HL-60 (cell line): ENCODE results near the gene NUCKS1.

Experiments
- DNase-seq, 2 experiments: peaks; one replicate each; pipeline ENCODE4 v3.0.0-alpha.2; 2010 to 2020; ENCODE audit warnings: low read depth in 1 of 2, low spot score in 1 of 2
- H3K27ac ChIP-seq: fragments of 250-450 bp; sonication (Bioruptor Pico); replicated peaks from 2 replicates; pipeline ENCODE4 v1.5.1; 2020; ENCODE audit warnings: mild to moderate bottlenecking, moderate library complexity
- H3K27me3 ChIP-seq: fragments of 250-450 bp; sonication (Bioruptor Pico); 2 replicates; pipeline ENCODE4 v1.5.1; 2021; ENCODE audit warnings: mild to moderate bottlenecking, moderate library complexity; ENCODE audit not compliant: insufficient read depth, poor library complexity, severe bottlenecking
- H3K4me3 ChIP-seq: replicated peaks from 2 replicates; pipeline ENCODE4 v1.5.1; 2011; ENCODE audit warnings: mild to moderate bottlenecking, control low read depth, low read length; ENCODE audit not compliant: insufficient read depth
- GABPA ChIP-seq: IDR thresholded peaks from 2 replicates; pipeline ENCODE4 v1.6.1; 2012; ENCODE audit warnings: low read depth
- POLR2AphosphoS5 ChIP-seq: IDR thresholded peaks from 2 replicates; pipeline ENCODE4 v1.6.1; 2012; ENCODE audit warnings: low read depth
- REST ChIP-seq: IDR thresholded peaks from 2 replicates; pipeline ENCODE4 v1.6.1; 2012; ENCODE audit warnings: low read depth; ENCODE audit not compliant: insufficient replicate concordance
- SPI1 ChIP-seq: IDR thresholded peaks from 2 replicates; pipeline ENCODE4 v1.6.1; 2012; ENCODE audit warnings: low read depth, mild to moderate bottlenecking, borderline replicate concordance
- TF ChIP-seq, protein P1 (sequence below): IDR thresholded peaks from one replicate; pipeline ENCODE4 v1.5.1; 2011; ENCODE audit warnings: low read length, control low read depth, inconsistent platforms; ENCODE audit not compliant: insufficient read depth

NUCKS1 gene

DNA sequence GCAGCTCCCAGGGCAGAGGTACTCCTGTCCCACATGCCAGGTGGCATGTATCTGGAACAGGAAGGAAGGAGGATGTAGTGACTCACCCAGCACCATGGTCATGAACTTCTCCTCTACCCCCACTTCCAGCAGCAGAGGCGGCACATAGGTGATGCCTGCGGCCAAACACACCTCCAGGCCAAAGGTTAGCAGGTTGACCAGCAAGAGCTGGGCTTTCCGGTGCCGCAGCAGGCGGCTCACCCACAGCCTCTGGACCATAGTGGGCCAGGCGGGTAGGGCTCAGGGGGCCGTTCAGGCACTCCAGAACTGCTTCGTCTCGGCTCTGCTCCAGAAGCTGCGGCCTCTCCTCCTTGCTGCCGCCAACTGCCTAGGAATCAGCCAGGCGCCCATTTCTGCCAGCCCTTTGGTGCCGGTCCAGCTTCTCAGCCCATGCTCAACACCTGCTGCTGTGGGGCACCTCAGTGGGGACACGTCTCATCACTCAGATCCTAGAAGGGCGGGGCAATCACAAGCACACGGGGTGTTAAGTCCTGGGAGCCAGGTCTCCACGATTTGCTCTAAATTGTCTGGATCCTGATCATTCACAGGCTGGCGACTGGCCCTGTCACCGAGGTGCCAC lies 85.5 kb downstream of the NUCKS1 start:
- TF ChIP-seq POLR2AphosphoS5: no peak
- TF ChIP-seq, protein P1, sequence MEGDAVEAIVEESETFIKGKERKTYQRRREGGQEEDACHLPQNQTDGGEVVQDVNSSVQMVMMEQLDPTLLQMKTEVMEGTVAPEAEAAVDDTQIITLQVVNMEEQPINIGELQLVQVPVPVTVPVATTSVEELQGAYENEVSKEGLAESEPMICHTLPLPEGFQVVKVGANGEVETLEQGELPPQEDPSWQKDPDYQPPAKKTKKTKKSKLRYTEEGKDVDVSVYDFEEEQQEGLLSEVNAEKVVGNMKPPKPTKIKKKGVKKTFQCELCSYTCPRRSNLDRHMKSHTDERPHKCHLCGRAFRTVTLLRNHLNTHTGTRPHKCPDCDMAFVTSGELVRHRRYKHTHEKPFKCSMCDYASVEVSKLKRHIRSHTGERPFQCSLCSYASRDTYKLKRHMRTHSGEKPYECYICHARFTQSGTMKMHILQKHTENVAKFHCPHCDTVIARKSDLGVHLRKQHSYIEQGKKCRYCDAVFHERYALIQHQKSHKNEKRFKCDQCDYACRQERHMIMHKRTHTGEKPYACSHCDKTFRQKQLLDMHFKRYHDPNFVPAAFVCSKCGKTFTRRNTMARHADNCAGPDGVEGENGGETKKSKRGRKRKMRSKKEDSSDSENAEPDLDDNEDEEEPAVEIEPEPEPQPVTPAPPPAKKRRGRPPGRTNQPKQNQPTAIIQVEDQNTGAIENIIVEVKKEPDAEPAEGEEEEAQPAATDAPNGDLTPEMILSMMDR: no peak
- Histone ChIP-seq H3K27ac (no peak overlapping the region), H3K4me3 (no peak overlapping the region), H3K27me3 (no peaks in the 10 kb centered on the region)
- DNase-seq: no peak

GRCh38 chr1:205663286-205663936 lies 86.6 kb downstream of the NUCKS1 start:
- no peaks in the 10 kb centered on the region for H3K27me3 ChIP-seq
- DNase-seq: no peak
- TF ChIP-seq GABPA (no peak), REST (no peak), POLR2AphosphoS5 (no peak), SPI1 (no peak)
- TF ChIP-seq, protein P1: no peak
- H3K4me3 ChIP-seq: no peak overlapping the region
- H3K27ac ChIP-seq: no peak overlapping the region
